ENCODE results near the gene MBNL1. TPM values are rescaled to one million over a fixed set of nuclear protein-coding genes. Genes with fewer than 3 reads are reported as not detected.
"Not testable (repeated sequence)": the region's sequence is repeated elsewhere in the genome, so short reads cannot be mapped to it uniquely, and the experiment has no call there.

MBNL1 gene
- total RNA-seq, 2 experiments from 2014 or later: 371 to 382 TPM

GRCh38 chr3:152376351-152377183, 107.8 kb downstream of the MBNL1 start:
- ChIA-PET CTCF (no interaction called here), POLR2A (no interaction called here)

- ChIA-PET CTCF (no interaction called here), POLR2A (no interaction called here)
Measured at GRCh38 chr3:152377184-152377570, 108.4 kb downstream of the MBNL1 start.

GRCh38 chr3:152379415-152380042, 110.8 kb downstream of the MBNL1 start:
- ChIA-PET CTCF (no interaction called here), POLR2A (no interaction called here)

- CTCF ChIA-PET: no interaction called here
- POLR2A ChIA-PET: no interaction called here
Measured at GRCh38 chr3:152380043-152380442, 111.3 kb downstream of the MBNL1 start.

GRCh38 chr3:152381881-152382295, 113.2 kb downstream of the MBNL1 start:
- POLR2A ChIA-PET: no interaction called here
- CTCF ChIA-PET: no interaction called here

GRCh38 chr3:152382312-152383135, 113.8 kb downstream of the MBNL1 start:
- CTCF ChIA-PET: interaction anchor here (1.0 to 1.2 kb wide), 2 partner anchors 16 to 90 kb away, joined by 3 read pairs; no protein-coding TSS in a partner anchor

GRCh38 chr3:152383136-152383606, 114.4 kb downstream of the MBNL1 start:
- POLR2A ChIA-PET: no interaction called here
- CTCF ChIA-PET: interaction anchor here (1.0 to 1.2 kb wide), 2 partner anchors 16 to 89 kb away, joined by 3 read pairs; no protein-coding TSS in a partner anchor

More at GRCh38 chr3:152382312-152383135, 113.8 kb downstream of the MBNL1 start:
- POLR2A ChIA-PET: no interaction called here

- POLR2A ChIA-PET: no interaction called here
- CTCF ChIA-PET: no interaction called here
Measured at GRCh38 chr3:152384412-152384811, 115.7 kb downstream of the MBNL1 start.

GRCh38 chr3:152385761-152386160, 117.0 kb downstream of the MBNL1 start:
- ChIA-PET POLR2A (interaction anchor here (0.6 kb wide), 1 partner anchor 1940 kb away, joined by 3 read pairs; no protein-coding TSS in a partner anchor), CTCF (no interaction called here)

- ChIA-PET POLR2A (interaction anchor here (0.6 kb wide), 1 partner anchor 1939 kb away, joined by 3 read pairs; no protein-coding TSS in a partner anchor), CTCF (no interaction called here)
Measured at GRCh38 chr3:152386208-152386607, 117.5 kb downstream of the MBNL1 start.

- ChIA-PET POLR2A (no interaction called here), CTCF (no interaction called here)
Measured at GRCh38 chr3:152388631-152389030, 119.9 kb downstream of the MBNL1 start.

GRCh38 chr3:152389316-152389934, 120.7 kb downstream of the MBNL1 start:
- POLR2A ChIA-PET: interaction anchor here (0.7 kb wide), 1 partner anchor 30 kb away, joined by 4 read pairs; no protein-coding TSS in a partner anchor
- CTCF ChIA-PET: no interaction called here

- ChIA-PET CTCF (interaction anchor here (0.7 kb wide), 1 partner anchor 53 kb away, joined by 3 read pairs; no protein-coding TSS in a partner anchor), POLR2A (interaction anchor here (0.6 kb wide), 2 partner anchors 17 to 96 kb away, joined by 3 to 12 read pairs; no protein-coding TSS in a partner anchor)
Measured at GRCh38 chr3:152390647-152391046, 121.9 kb downstream of the MBNL1 start.

- CTCF ChIA-PET: no interaction called here
Measured at GRCh38 chr3:152391671-152392070, 122.9 kb downstream of the MBNL1 start.

GRCh38 chr3:152392272-152392880, 123.6 kb downstream of the MBNL1 start:
- CTCF ChIA-PET: no interaction called here
- POLR2A ChIA-PET: no interaction called here

More at GRCh38 chr3:152391671-152392070, 122.9 kb downstream of the MBNL1 start:
- POLR2A ChIA-PET: no interaction called here

GRCh38 chr3:152394246-152394645, 125.5 kb downstream of the MBNL1 start:
- ChIA-PET CTCF (no interaction called here), POLR2A (no interaction called here)

GRCh38 chr3:152395764-152396163, 127.0 kb downstream of the MBNL1 start:
- ChIA-PET POLR2A (no interaction called here), CTCF (no interaction called here)

GRCh38 chr3:152396867-152397266, 128.1 kb downstream of the MBNL1 start:
- ChIA-PET POLR2A (no interaction called here), CTCF (no interaction called here)

- POLR2A ChIA-PET, CTCF ChIA-PET: not testable (repeated sequence)
Measured at GRCh38 chr3:152397348-152397747, 128.6 kb downstream of the MBNL1 start.
